Retinal pigment epithelial cell (primary cell): ENCODE measurements around the gene PRRG3.
A peak's percentile ranks its signal among the peaks of the same experiment; 100 is the strongest.

ENCODE experiments used
- DNase-seq: peaks from one replicate; pipeline ENCODE4 v3.0.0-alpha.2; 2010; ENCODE audit warnings: low read depth
- H3K4me3 ChIP-seq: 2 replicates; pipeline ENCODE4 v1.5.1; 2011; ENCODE audit warnings: mild to moderate bottlenecking, low read length, control low read depth, moderate library complexity
- TF ChIP-seq, protein P1 (sequence below): conservative IDR thresholded peaks from 2 replicates; pipeline ENCODE4 v1.5.1; 2011; ENCODE audit warnings: low read depth, low read length, control low read depth, inconsistent platforms

The PRRG3 gene

DNA sequence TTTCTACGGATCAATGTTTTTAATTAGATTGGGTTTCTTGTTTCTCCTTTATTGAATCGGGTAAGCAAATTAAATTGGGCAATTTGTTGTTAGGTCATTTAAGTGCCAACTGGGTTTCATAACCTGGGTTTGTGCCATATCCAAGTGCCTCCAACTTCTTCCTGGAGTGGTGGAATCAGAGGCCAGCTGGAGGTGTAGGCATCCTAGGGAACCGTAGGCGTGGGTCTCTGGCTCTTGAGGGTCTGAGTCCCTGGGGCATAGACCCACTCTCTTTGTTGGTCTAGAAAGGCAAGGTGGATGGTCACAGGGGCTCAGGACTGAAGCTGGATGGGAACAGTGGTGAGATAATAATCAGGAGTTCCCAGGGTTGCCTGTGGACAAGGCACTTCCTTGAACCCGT, 57.6 kb downstream of the PRRG3 start:
- TF ChIP-seq, protein P1, sequence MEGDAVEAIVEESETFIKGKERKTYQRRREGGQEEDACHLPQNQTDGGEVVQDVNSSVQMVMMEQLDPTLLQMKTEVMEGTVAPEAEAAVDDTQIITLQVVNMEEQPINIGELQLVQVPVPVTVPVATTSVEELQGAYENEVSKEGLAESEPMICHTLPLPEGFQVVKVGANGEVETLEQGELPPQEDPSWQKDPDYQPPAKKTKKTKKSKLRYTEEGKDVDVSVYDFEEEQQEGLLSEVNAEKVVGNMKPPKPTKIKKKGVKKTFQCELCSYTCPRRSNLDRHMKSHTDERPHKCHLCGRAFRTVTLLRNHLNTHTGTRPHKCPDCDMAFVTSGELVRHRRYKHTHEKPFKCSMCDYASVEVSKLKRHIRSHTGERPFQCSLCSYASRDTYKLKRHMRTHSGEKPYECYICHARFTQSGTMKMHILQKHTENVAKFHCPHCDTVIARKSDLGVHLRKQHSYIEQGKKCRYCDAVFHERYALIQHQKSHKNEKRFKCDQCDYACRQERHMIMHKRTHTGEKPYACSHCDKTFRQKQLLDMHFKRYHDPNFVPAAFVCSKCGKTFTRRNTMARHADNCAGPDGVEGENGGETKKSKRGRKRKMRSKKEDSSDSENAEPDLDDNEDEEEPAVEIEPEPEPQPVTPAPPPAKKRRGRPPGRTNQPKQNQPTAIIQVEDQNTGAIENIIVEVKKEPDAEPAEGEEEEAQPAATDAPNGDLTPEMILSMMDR: no peak
- DNase-seq: no peak
- no peak overlapping the region for H3K4me3 ChIP-seq

DNA sequence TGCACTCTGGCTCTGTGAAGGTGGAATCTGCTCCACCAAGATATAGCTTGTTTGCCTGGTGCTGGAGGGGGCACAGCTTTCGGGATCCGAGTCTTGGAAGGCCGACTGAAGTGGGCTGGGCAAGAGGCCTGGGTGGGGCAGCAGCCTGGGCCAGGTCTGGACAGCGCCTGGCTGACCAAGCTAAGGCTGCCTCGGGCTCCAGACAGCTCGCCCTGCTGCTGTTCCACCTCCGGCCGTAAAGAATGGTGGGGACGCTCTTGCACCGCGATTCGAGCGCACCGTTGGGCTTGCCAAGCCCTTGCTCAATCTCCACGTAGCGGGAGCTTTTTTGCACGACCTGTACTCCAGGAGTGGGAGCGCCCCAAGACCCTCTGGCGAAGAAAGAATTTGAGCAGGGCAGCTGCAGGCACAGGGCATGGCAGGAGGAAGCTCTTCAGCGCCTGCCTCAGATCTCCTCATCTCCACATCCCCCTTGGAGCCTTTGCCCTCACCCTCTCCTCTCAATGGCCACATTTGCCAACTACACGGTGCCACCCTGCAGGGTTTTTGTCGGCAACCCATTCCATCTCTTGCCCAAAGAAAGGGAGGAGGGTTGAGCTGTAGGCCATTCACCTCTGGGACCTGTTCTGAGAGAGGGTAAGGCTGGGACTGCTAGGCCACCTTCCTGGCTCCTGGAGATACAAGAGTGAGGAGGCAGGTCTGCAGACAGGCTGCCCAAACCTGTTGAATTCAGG, 58.2 kb downstream of the PRRG3 start:
- DNase-seq: peak; percentile 15
- H3K4me3 ChIP-seq: no peak overlapping the region
- TF ChIP-seq, protein P1: peak; percentile 80

DNA sequence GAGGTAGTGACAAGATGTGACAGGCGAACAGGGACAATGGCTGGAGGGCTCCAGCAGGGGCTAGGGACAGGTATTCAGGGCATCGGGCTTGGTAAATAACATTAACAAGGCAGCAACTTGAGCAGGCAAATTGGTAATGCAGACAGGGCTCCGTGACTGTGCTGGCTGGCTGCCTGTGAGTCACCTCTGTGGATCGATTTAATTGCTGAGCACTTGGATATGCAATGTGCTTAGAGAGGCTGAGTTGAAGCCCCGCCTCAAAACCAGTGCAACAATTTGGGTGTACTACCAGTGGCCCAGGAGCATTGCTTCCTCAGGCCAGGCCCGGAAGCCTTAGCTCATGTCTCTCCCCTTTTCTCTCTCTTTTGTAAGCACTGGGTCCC, 58.8 kb downstream of the PRRG3 start:
- TF ChIP-seq, protein P1: no peak
- no peak overlapping the region for H3K4me3 ChIP-seq
- peak; percentile 43 for DNase-seq

DNA sequence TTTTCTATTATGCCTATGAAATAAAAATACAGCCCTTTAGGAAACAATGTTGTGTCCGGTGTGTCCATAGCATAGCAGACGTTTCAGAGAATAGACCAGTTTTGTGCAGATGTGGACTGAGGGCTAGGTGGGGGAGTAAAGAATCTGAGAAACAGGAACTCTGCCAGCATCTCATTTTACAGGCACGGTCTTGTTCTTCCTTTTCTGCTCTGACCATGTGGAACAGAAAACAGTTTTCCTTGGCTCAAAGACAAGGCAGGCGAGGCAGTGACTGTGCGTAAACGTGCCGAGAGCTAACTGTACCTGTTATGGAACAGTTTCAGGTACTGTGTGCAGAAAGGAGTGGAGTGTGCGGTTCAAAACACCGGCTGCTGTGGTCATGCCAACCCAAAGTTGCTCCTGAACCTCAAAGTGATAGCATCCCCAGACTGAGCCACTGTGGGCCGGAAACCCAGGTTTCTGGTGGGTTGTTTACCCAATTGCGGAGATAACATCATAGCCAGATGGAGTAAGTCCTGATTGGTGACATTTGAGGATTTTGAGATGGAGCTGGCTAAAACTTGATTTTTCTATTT, 59.5 kb downstream of the PRRG3 start:
- TF ChIP-seq, protein P1: no peak
- H3K4me3 ChIP-seq: no peak overlapping the region
- no peak for DNase-seq
